ENCODE measurements around the gene ZNF521.

ZNF521 gene

GRCh38 chr18:25086876-25087275 is 265.1 kb downstream of the ZNF521 start:
- DNase-seq (ENCODE audit: low read depth in 1 of 2, low spot score in 1 of 2) = no peak

GRCh38 chr18:25081001-25081400 is 271.0 kb downstream of the ZNF521 start:
- no peak for DNase-seq (ENCODE audit: low read depth in 1 of 2, low spot score in 1 of 2)

GRCh38 chr18:25080211-25080610 is 271.8 kb downstream of the ZNF521 start:
- DNase-seq (ENCODE audit: low read depth in 1 of 2, low spot score in 1 of 2) = no peak

GRCh38 chr18:25077944-25078723 is 273.8 kb downstream of the ZNF521 start:
- DNase-seq (ENCODE audit: low read depth in 1 of 2, low spot score in 1 of 2) = no peak

GRCh38 chr18:25077038-25077943 is 274.7 kb downstream of the ZNF521 start:
- no peak for DNase-seq (ENCODE audit: low read depth in 1 of 2, low spot score in 1 of 2)

GRCh38 chr18:25075783-25076182 is 276.2 kb downstream of the ZNF521 start:
- DNase-seq (ENCODE audit: low read depth in 1 of 2, low spot score in 1 of 2) = no peak

GRCh38 chr18:25075331-25075730 is 276.6 kb downstream of the ZNF521 start:
- no peak for DNase-seq (ENCODE audit: low read depth in 1 of 2, low spot score in 1 of 2)

- no peak for DNase-seq (ENCODE audit: low read depth in 1 of 2, low spot score in 1 of 2)
These were observed 277.0 kb downstream of the ZNF521 start for GRCh38 chr18:25074925-25075324.

GRCh38 chr18:25072205-25072604 is 279.8 kb downstream of the ZNF521 start:
- no peak for DNase-seq (ENCODE audit: low read depth in 1 of 2, low spot score in 1 of 2)

- DNase-seq (ENCODE audit: low read depth in 1 of 2, low spot score in 1 of 2) = no peak
These were observed 284.5 kb downstream of the ZNF521 start for GRCh38 chr18:25067275-25068025.

- DNase-seq (ENCODE audit: low read depth in 1 of 2, low spot score in 1 of 2) = no peak
These were observed 285.4 kb downstream of the ZNF521 start for GRCh38 chr18:25066516-25066915.

GRCh38 chr18:25062720-25063119 is 289.2 kb downstream of the ZNF521 start:
- no peak for DNase-seq (ENCODE audit: low read depth in 1 of 2, low spot score in 1 of 2)

- no peak for DNase-seq (ENCODE audit: low read depth in 1 of 2, low spot score in 1 of 2)
These were observed 290.6 kb downstream of the ZNF521 start for GRCh38 chr18:25061395-25061794.

- DNase-seq (ENCODE audit: low read depth in 1 of 2, low spot score in 1 of 2) = no peak
These were observed 293.4 kb downstream of the ZNF521 start for GRCh38 chr18:25058521-25058920.

GRCh38 chr18:25057491-25058050 is 294.4 kb downstream of the ZNF521 start:
- no peak for DNase-seq (ENCODE audit: low read depth in 1 of 2, low spot score in 1 of 2)

- DNase-seq (ENCODE audit: low read depth in 1 of 2, low spot score in 1 of 2) = no peak
These were observed 295.5 kb downstream of the ZNF521 start for GRCh38 chr18:25056429-25056828.

- DNase-seq (ENCODE audit: low read depth in 1 of 2, low spot score in 1 of 2) = no peak
These were observed 296.9 kb downstream of the ZNF521 start for GRCh38 chr18:25055076-25055475.

GRCh38 chr18:25053466-25053865 is 298.5 kb downstream of the ZNF521 start:
- DNase-seq (ENCODE audit: low read depth in 1 of 2, low spot score in 1 of 2) = no peak

- DNase-seq (ENCODE audit: low read depth in 1 of 2, low spot score in 1 of 2) = no peak
These were observed 299.4 kb downstream of the ZNF521 start for GRCh38 chr18:25052511-25052921.

- no peak for DNase-seq (ENCODE audit: low read depth in 1 of 2, low spot score in 1 of 2)
These were observed 301.4 kb downstream of the ZNF521 start for GRCh38 chr18:25050605-25051004.

GRCh38 chr18:25047983-25048382 is 304.0 kb downstream of the ZNF521 start:
- DNase-seq (ENCODE audit: low read depth in 1 of 2, low spot score in 1 of 2) = no peak
